ENCODE data around the gene DNAJC3. TPM values are rescaled to one million over a fixed set of nuclear protein-coding genes. Genes with fewer than 3 reads are reported as not detected.
"Not testable (repeated sequence)": the region's sequence is repeated elsewhere in the genome, so short reads cannot be mapped to it uniquely, and the experiment has no call there.

Gene DNAJC3
- total RNA-seq, 1 donor from 2014 or later: 56.7 TPM

DNA sequence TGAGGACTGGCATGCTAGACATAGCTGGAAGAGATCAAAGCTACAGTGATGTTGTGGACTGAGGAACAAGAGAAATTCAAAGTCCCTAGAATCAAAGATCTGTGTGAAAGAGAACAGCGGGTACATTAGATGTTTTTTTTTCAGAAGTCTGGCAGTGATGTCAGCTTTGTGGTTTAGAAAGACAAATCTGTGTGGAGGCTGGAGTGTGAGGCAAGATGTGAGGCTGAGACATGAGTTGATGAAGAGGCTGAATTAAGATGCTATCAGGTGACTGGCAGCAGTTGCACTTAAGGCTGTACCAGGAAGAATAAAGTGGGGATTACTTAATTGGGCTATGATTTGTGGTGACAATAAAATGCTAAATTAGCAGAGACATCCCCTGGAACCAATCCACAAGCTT is 46.5 kb downstream of the DNAJC3 start:
- no peak overlapping the region for H3K4me3 ChIP-seq
- no peak overlapping the region for H3K27ac ChIP-seq
- no peak for DNase-seq
- intact Hi-C loops (cut with DNase I): no loop called here
- H3K4me1 ChIP-seq: no peaks in the 10 kb centered on the region
- ATAC-seq: no peak
- H3K9me3 ChIP-seq: no peaks in the 10 kb centered on the region
- TF ChIP-seq, protein P1, sequence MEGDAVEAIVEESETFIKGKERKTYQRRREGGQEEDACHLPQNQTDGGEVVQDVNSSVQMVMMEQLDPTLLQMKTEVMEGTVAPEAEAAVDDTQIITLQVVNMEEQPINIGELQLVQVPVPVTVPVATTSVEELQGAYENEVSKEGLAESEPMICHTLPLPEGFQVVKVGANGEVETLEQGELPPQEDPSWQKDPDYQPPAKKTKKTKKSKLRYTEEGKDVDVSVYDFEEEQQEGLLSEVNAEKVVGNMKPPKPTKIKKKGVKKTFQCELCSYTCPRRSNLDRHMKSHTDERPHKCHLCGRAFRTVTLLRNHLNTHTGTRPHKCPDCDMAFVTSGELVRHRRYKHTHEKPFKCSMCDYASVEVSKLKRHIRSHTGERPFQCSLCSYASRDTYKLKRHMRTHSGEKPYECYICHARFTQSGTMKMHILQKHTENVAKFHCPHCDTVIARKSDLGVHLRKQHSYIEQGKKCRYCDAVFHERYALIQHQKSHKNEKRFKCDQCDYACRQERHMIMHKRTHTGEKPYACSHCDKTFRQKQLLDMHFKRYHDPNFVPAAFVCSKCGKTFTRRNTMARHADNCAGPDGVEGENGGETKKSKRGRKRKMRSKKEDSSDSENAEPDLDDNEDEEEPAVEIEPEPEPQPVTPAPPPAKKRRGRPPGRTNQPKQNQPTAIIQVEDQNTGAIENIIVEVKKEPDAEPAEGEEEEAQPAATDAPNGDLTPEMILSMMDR (IDR thresholded peaks at IDR 0.05): no peak
- H3K27me3 ChIP-seq (ENCODE audit: low read depth): no peaks in the 10 kb centered on the region
- H3K36me3 ChIP-seq: peaks cover 24% of the 10 kb centered on the region

DNA sequence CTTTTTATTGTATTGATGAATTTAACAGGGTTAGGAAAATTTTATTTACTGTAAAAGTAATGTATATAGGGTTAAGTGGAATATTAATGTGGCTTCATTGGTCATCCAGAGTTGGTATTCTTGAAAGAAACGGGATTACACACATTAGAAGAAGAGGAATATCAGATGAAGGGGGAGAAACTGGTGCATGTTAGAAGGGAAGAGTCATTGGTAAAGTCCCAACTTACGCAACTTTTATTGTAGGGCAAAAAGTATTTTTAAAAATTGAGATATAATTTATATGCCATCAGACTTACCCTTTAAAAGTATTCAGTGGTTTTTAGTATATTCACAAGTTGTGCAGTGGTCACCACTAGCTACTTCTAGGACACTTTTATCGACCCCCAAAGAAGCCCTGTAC is 47.3 kb downstream of the DNAJC3 start:
- no peak for ATAC-seq
- Histone ChIP-seq H3K27ac (no peak overlapping the region), H3K4me3 (no peak overlapping the region), H3K36me3 (peaks cover 24% of the 10 kb centered on the region), H3K9me3 (no peaks in the 10 kb centered on the region), H3K27me3 (ENCODE audit: low read depth) (no peaks in the 10 kb centered on the region), H3K4me1 (no peaks in the 10 kb centered on the region)
- TF ChIP-seq, protein P1 (IDR thresholded peaks at IDR 0.05): no peak
- intact Hi-C loops (cut with DNase I): no loop called here
- no peak for DNase-seq

DNA sequence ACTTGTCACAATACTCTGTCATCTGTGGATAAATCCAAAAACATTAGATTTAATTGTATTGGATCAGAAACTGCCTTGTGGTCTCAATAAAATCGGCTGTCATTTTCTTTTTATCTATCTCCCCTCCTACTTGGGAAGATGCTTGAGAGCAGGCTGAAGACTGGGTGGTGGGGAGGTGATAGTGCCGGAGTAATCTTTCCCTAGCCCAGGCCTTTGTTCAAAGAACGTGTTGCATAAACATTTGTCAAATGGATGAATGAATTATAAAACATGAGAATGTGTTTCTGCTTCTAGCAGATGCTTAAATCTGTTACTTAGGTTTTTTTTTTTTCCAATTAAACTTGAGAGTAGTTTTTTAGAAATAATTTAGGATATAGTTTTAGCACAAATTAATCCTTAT is 49.9 kb downstream of the DNAJC3 start:
- DNase-seq: no peak
- Histone ChIP-seq H3K36me3 (peaks cover 24% of the 10 kb centered on the region), H3K4me1 (no peaks in the 10 kb centered on the region), H3K27ac (no peak overlapping the region), H3K27me3 (ENCODE audit: low read depth) (no peaks in the 10 kb centered on the region), H3K4me3 (no peak overlapping the region), H3K9me3 (no peaks in the 10 kb centered on the region)
- intact Hi-C loops (cut with DNase I): no loop called here
- ATAC-seq: no peak
- TF ChIP-seq, protein P1 (IDR thresholded peaks at IDR 0.05): no peak

DNA sequence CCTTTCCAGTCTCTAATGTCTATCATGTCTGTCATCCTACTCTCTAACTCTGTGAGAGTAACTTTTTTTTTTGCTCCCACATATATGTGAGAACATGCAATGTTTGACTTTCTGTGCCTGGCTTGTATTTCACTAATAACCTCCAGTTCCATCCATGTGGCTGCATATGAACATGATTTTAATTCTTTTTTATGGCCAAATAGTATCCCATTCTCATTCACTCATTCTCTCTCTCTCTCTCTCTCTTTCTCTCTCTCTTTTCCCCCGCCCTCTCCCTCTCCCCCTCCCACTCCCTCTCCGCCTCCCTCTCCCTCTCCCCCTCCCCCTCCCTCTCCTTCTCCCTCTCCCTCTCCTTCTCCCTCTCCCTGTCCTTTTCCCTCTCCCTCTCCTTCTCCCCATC is 52.0 kb downstream of the DNAJC3 start:
- ATAC-seq: no peak
- no peak for DNase-seq
- intact Hi-C loops (cut with DNase I): no loop called here
- Histone ChIP-seq H3K9me3 (peaks cover 12% of the 10 kb centered on the region), H3K4me1 (no peaks in the 10 kb centered on the region), H3K27ac (no peak overlapping the region), H3K36me3 (peaks cover 14% of the 10 kb centered on the region), H3K27me3 (ENCODE audit: low read depth) (no peaks in the 10 kb centered on the region), H3K4me3 (no peak overlapping the region)
- TF ChIP-seq, protein P1 (IDR thresholded peaks at IDR 0.05): no peak

DNA sequence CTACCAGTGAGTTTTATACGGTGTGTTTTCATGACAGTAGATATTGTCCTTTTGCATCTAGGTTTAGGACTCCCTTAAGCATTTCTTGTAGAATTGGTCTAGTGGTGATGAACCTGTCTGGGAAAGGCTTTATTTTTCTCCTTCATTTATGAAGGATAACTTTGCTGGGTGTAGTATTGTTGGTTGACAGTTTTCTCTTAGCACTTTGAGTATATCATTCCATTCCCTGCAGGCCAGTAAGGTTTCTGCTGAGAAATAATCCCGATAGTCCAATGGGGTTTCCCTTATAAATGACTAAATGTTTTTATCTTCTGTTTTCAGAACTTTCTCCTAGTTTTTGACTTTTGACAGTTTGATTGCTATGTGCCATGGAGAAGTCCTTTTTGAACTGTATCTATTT is 57.2 kb downstream of the DNAJC3 start:
- intact Hi-C loops (cut with DNase I): no loop called here
- no peak for DNase-seq
- Histone ChIP-seq H3K27me3 (ENCODE audit: low read depth) (no peaks in the 10 kb centered on the region), H3K4me1 (no peaks in the 10 kb centered on the region), H3K36me3 (no peaks in the 10 kb centered on the region), H3K27ac (no peak overlapping the region), H3K9me3 (peaks cover 19% of the 10 kb centered on the region), H3K4me3 (no peak overlapping the region)
- TF ChIP-seq, protein P1 (IDR thresholded peaks at IDR 0.05): no peak
- no peak for ATAC-seq

DNA sequence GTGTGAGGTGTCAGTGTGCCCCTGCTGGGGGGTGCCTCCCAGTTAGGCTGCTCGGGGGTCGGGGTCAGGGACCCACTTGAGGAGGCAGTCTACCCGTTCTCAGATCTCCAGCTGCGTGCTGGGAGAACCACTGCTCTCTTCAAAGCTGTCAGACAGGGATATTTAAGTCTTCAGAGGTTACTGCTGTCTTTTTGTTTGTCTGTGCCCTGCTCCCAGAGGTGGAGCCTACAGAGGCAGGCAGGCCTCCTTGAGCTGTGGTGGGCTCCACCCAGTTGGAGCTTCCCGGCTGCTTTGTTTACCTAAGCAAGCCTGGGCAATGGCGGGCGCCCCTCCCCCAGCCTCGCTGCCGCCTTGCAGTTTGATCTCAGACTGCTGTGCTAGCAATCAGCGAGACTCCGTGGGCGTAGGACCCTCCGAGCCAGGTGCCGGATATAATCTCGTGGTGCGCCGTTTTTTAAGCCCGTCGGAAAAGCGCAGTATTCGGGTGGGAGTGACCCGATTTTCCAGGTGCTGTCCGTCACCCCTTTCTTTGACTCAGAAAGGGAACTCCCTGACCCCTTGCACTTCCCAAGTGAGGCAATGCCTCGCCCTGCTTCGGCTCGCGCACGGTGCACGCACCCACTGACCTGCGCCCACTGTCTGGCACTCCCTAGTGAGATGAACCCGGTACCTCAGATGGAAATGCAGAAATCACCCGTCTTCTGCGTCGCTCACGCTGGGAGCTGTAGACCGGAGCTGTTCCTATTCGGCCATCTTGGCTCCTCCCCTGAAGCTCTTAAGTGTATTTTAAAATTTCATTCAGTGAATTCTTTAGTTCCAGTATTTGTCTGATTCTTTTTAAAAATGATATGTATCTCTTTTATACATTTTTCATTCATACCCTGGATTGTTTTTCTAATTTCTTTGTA is 63.4 kb downstream of the DNAJC3 start:
- DNase-seq; H3K27me3 ChIP-seq (ENCODE audit: low read depth); H3K4me3 ChIP-seq; H3K27ac ChIP-seq; ATAC-seq; H3K36me3 ChIP-seq; intact Hi-C loops (cut with DNase I); H3K9me3 ChIP-seq; H3K4me1 ChIP-seq: not testable (repeated sequence)

All from lower lobe of right lung (tissue), 2 donors.